ENCODE results near the gene PDE1C.
A peak's percentile ranks its signal among the peaks of the same experiment; 100 is the strongest.

The PDE1C gene

DNA sequence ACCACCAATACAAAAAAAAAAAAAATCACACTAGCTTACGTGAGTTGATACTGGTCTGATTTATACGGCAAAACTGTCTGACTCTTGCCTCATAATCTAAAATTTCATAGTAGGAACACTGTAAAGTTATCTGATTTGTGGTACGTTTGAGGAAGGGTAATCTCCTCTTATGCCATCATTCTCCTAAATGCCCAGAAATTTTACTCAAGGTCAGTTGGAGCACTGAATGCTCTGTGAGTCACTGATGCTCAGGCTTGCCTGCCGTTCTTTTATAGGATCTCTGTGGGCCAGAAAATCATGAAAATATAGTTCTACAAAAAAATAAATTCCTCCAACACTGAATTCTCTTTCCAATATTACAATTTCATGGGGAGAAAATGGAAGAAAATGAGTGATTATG, 135.7 kb downstream of the PDE1C start:
- H3K36me3 ChIP-seq (ENCODE audit: low read depth): no peaks in the 10 kb centered on the region
- DNase-seq (ENCODE audit: low spot score): no peak
- H3K9me3 ChIP-seq (ENCODE audit: severe bottlenecking): no peaks in the 10 kb centered on the region
- no peak overlapping the region for H3K4me3 ChIP-seq (ENCODE audit: severe bottlenecking)
- ATAC-seq (ENCODE audit: low read depth): no peak
- H3K27ac ChIP-seq (ENCODE audit: poor library complexity, severe bottlenecking): peak overlapping the region; percentile 89
- no peaks in the 10 kb centered on the region for H3K27me3 ChIP-seq (ENCODE audit: insufficient read depth, poor library complexity, severe bottlenecking)
- peaks cover 55% of the 10 kb centered on the region for H3K4me1 ChIP-seq (ENCODE audit: insufficient read depth, poor library complexity, severe bottlenecking)
- TF ChIP-seq, protein P1, sequence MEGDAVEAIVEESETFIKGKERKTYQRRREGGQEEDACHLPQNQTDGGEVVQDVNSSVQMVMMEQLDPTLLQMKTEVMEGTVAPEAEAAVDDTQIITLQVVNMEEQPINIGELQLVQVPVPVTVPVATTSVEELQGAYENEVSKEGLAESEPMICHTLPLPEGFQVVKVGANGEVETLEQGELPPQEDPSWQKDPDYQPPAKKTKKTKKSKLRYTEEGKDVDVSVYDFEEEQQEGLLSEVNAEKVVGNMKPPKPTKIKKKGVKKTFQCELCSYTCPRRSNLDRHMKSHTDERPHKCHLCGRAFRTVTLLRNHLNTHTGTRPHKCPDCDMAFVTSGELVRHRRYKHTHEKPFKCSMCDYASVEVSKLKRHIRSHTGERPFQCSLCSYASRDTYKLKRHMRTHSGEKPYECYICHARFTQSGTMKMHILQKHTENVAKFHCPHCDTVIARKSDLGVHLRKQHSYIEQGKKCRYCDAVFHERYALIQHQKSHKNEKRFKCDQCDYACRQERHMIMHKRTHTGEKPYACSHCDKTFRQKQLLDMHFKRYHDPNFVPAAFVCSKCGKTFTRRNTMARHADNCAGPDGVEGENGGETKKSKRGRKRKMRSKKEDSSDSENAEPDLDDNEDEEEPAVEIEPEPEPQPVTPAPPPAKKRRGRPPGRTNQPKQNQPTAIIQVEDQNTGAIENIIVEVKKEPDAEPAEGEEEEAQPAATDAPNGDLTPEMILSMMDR (IDR thresholded peaks at IDR 0.05; ENCODE audit: poor library complexity, severe bottlenecking): no peak

GRCh38 chr7:31933481-31933880, 136.7 kb downstream of the PDE1C start:
- TF ChIP-seq, protein P1 (IDR thresholded peaks at IDR 0.05; ENCODE audit: poor library complexity, severe bottlenecking): no peak
- no peaks in the 10 kb centered on the region for H3K36me3 ChIP-seq (ENCODE audit: low read depth)
- no peak; the same call in 2 of the 3 replicates for ATAC-seq (ENCODE audit: low read depth)
- no peak overlapping the region for H3K4me3 ChIP-seq (ENCODE audit: severe bottlenecking)
- DNase-seq (ENCODE audit: low spot score): no peak
- H3K9me3 ChIP-seq (ENCODE audit: severe bottlenecking): no peaks in the 10 kb centered on the region
- H3K4me1 ChIP-seq (ENCODE audit: insufficient read depth, poor library complexity, severe bottlenecking): peaks cover 45% of the 10 kb centered on the region
- H3K27me3 ChIP-seq (ENCODE audit: insufficient read depth, poor library complexity, severe bottlenecking): no peaks in the 10 kb centered on the region
- peak overlapping the region; percentile 89 for H3K27ac ChIP-seq (ENCODE audit: poor library complexity, severe bottlenecking)

DNA sequence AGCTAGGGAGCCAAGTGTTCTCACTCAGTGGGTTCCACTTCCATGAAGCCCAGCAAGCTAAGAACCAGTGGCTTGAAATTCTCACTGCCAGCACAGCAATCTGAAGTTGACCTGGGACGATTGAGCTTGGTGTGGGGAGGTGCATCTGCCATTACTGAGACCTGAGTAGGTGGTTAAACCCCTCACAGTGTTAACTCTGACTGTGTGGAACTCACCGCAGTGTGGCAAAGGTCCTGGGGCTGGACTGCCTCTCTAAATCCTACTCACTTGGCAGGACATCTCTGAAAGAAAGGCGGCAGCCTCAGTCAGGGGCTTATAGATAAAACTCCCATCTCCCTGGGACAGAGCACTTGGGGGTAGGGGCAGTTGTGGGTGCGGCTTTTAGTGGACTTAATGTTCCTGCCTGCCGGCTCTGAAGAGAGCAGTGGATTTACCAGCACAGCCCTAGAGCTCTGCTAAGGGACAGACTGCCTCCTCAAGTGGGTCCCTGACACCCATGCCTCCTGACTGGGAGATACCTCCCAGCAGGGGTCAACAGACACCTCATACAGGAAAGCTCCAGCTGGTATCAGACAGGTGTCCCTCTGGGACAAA, 143.1 kb downstream of the PDE1C start:
- no peaks in the 10 kb centered on the region for H3K27me3 ChIP-seq (ENCODE audit: insufficient read depth, poor library complexity, severe bottlenecking)
- no peaks in the 10 kb centered on the region for H3K9me3 ChIP-seq (ENCODE audit: severe bottlenecking)
- H3K36me3 ChIP-seq (ENCODE audit: low read depth): no peaks in the 10 kb centered on the region
- no peak overlapping the region for H3K4me3 ChIP-seq (ENCODE audit: severe bottlenecking)
- ATAC-seq (ENCODE audit: low read depth) (no peak), DNase-seq (ENCODE audit: low spot score) (no peak)
- H3K27ac ChIP-seq (ENCODE audit: poor library complexity, severe bottlenecking): no peak overlapping the region
- TF ChIP-seq, protein P1 (IDR thresholded peaks at IDR 0.05; ENCODE audit: poor library complexity, severe bottlenecking): no peak
- H3K4me1 ChIP-seq (ENCODE audit: insufficient read depth, poor library complexity, severe bottlenecking): no peaks in the 10 kb centered on the region

DNA sequence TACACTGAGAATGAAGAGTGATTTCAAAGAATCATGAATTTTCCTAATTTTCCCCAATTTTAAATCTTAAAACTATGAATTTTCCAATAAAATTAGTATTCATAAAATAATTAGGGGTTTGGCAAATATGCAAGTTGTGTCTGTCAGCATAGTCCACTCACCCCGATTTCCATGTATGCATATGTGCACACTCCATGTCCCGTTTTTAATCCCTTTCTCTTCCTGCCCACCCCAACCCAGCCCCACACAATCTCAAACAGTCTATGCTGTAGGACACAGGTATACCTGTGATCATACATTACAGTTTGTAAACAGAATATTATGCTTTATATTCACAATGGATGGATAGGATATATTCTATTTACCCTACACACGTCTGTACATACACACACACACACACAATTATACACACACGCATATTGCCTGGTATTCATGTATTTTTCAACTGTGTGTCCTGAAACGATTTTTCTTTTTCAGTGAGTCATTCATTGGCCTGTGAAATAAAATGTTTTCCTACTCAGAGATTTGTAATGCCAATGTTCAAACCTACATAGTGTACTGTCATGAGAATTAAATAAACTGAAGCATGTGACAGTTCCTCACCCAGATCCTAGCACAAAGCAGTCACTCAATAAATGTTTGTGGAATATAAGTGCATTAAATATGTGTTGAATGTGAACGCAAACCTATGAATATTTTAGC, 144.3 kb downstream of the PDE1C start:
- Histone ChIP-seq H3K4me3 (ENCODE audit: severe bottlenecking) (no peak overlapping the region), H3K27me3 (ENCODE audit: insufficient read depth, poor library complexity, severe bottlenecking) (no peaks in the 10 kb centered on the region), H3K36me3 (ENCODE audit: low read depth) (no peaks in the 10 kb centered on the region), H3K4me1 (ENCODE audit: insufficient read depth, poor library complexity, severe bottlenecking) (no peaks in the 10 kb centered on the region), H3K9me3 (ENCODE audit: severe bottlenecking) (no peaks in the 10 kb centered on the region), H3K27ac (ENCODE audit: poor library complexity, severe bottlenecking) (no peak overlapping the region)
- DNase-seq (ENCODE audit: low spot score) (no peak), ATAC-seq (ENCODE audit: low read depth) (no peak)
- TF ChIP-seq, protein P1 (IDR thresholded peaks at IDR 0.05; ENCODE audit: poor library complexity, severe bottlenecking): no peak

- no peak overlapping the region for H3K4me3 ChIP-seq (ENCODE audit: severe bottlenecking)
- no peaks in the 10 kb centered on the region for H3K36me3 ChIP-seq (ENCODE audit: low read depth)
- TF ChIP-seq, protein P1 (IDR thresholded peaks at IDR 0.05; ENCODE audit: poor library complexity, severe bottlenecking): no peak
- no peak overlapping the region for H3K27ac ChIP-seq (ENCODE audit: poor library complexity, severe bottlenecking)
- no peaks in the 10 kb centered on the region for H3K4me1 ChIP-seq (ENCODE audit: insufficient read depth, poor library complexity, severe bottlenecking)
- H3K27me3 ChIP-seq (ENCODE audit: insufficient read depth, poor library complexity, severe bottlenecking): no peaks in the 10 kb centered on the region
- no peaks in the 10 kb centered on the region for H3K9me3 ChIP-seq (ENCODE audit: severe bottlenecking)
- ATAC-seq (ENCODE audit: low read depth) (no peak), DNase-seq (ENCODE audit: low spot score) (no peak)
Observed at GRCh38 chr7:31924251-31924650, 146.0 kb downstream of the PDE1C start.

All from RWPE2 (cell line).